K562 (cell line): ENCODE measurements around the gene CTF1. TPM values are rescaled to one million over a fixed set of nuclear protein-coding genes. Genes with fewer than 3 reads are reported as not detected.

Source experiments
- EWSR1 ChIP-seq: fragments of 450-650 bp; IDR thresholded peaks from 2 replicates; pipeline ENCODE4 v1.6.1; 2018; ENCODE audit warnings: borderline replicate concordance, mild to moderate bottlenecking, low read depth, moderate library complexity; ENCODE audit not compliant: partially characterized antibody
- FOSL1 ChIP-seq: fragments of 200-800 bp; sonication (Bioruptor generic); conservative IDR thresholded peaks from 2 replicates; pipeline ENCODE4 v1.6.1; 2016; ENCODE audit warnings: missing genetic modification characterization, missing compliant biosample characterization
- MTA3 ChIP-seq: fragments of 450-650 bp; formaldehyde crosslinking; IDR thresholded peaks from 2 replicates; pipeline ENCODE4 v1.6.1; 2017; ENCODE audit warnings: mild to moderate bottlenecking, borderline replicate concordance
- MYBL2 ChIP-seq, 2 experiments: fragments of 450-650 bp in 1 of 2; sonication (generic) in 1 of 2; formaldehyde crosslinking in 1 of 2; IDR thresholded peaks; 2 replicates each; pipeline versions ENCODE4 v1.6.1 to v1.8.1; 2017 to 2022; ENCODE audit warnings: borderline replicate concordance in 1 of 2, inconsistent platforms in 1 of 2, low read depth in 1 of 2, mild to moderate bottlenecking in 1 of 2, missing genetic modification reagents in 1 of 2, moderate library complexity in 1 of 2
- ZFPM2 ChIP-seq: fragments of 250-450 bp; sonication (Bioruptor Pico); IDR thresholded peaks from 2 replicates; pipeline ENCODE4 v1.5.1; 2022; ENCODE audit warnings: mild to moderate bottlenecking
- polyA plus RNA-seq, 8 experiments: library from polyadenylated mRNA; depleted of rRNA in 4 of 8; stranded (reverse) in 5 of 8; unstranded in 3 of 8; fragments of >200 nt; fragmentation: Nextera tagmentation in 2 of 8; fragmentation: Illumina TruSeq in 1 of 8; extraction: Ambion mirVana in 2 of 8; extraction: Trizol in 1 of 8; gene quantifications; 2 replicates each; pipeline versions ENCODE4 v1.2.1 to v1.2.3, GENCODE V29; 2011 to 2014; ENCODE audit warnings: inconsistent platforms in 1 of 8, missing spikeins in 1 of 8
- total RNA-seq, 7 experiments: library from RNA; depleted of rRNA in 6 of 7; stranded (reverse); fragments of >200 nt in 6 of 7; fragmentation: Illumina TruSeq in 2 of 7; extraction: Trizol in 2 of 7; gene quantifications; 2 replicates each; pipeline versions ENCODE4 v1.2.1 to v1.2.3, GENCODE V29; 2011 to 2021; ENCODE audit warnings: low replicate concordance in 1 of 7
- TF ChIP-seq, protein P1 (sequence below): fragments of 200-600 bp; sonication (generic); IDR thresholded peaks from one replicate; pipeline ENCODE4 v1.6.1; 2012; ENCODE audit warnings: mild to moderate bottlenecking, low read depth, low read length, inconsistent platforms
- TF ChIP-seq, protein P2 (sequence below): sonication (generic); formaldehyde crosslinking; IDR thresholded peaks from 2 replicates; pipeline ENCODE4 v1.8.0; 2022; ENCODE audit warnings: mild to moderate bottlenecking, missing genetic modification reagents

CTF1 gene
- total and polyA plus RNA-seq, 9 of the 15 experiments (the other 6 are each of a cell fraction or from before 2014, with no cell fraction given) = 0.24 to 2.5 (median 0.44) TPM

DNA sequence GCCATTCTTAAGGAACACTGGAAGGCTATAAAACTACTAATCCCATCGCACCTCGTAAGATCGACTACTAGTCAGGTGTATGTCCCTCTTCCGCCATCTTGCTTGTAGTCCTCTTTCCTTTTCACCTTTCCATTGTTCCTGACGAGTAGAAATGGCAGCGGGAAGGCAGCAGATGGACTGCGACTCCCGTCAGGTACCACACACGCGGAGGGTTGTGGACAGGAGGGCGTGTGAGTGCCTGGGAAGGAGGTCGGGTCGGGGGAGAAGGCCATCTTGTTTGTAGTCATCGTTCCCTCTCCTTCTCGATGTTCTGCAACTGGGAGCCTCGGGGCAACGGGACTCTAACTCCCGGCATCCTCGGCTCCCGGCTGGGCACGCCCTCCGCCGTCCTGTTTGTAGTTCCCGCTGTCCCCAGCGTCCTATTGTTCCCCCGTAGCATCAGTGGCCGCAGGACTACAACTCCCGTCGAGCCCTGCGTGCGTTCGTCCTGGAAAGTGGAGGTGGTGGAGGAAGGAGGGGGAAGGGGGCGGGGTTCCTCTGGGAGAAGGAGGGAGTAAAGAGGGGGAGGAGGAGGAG, 26.6 kb downstream of the CTF1 start (continued):
- TF ChIP-seq, protein P1, sequence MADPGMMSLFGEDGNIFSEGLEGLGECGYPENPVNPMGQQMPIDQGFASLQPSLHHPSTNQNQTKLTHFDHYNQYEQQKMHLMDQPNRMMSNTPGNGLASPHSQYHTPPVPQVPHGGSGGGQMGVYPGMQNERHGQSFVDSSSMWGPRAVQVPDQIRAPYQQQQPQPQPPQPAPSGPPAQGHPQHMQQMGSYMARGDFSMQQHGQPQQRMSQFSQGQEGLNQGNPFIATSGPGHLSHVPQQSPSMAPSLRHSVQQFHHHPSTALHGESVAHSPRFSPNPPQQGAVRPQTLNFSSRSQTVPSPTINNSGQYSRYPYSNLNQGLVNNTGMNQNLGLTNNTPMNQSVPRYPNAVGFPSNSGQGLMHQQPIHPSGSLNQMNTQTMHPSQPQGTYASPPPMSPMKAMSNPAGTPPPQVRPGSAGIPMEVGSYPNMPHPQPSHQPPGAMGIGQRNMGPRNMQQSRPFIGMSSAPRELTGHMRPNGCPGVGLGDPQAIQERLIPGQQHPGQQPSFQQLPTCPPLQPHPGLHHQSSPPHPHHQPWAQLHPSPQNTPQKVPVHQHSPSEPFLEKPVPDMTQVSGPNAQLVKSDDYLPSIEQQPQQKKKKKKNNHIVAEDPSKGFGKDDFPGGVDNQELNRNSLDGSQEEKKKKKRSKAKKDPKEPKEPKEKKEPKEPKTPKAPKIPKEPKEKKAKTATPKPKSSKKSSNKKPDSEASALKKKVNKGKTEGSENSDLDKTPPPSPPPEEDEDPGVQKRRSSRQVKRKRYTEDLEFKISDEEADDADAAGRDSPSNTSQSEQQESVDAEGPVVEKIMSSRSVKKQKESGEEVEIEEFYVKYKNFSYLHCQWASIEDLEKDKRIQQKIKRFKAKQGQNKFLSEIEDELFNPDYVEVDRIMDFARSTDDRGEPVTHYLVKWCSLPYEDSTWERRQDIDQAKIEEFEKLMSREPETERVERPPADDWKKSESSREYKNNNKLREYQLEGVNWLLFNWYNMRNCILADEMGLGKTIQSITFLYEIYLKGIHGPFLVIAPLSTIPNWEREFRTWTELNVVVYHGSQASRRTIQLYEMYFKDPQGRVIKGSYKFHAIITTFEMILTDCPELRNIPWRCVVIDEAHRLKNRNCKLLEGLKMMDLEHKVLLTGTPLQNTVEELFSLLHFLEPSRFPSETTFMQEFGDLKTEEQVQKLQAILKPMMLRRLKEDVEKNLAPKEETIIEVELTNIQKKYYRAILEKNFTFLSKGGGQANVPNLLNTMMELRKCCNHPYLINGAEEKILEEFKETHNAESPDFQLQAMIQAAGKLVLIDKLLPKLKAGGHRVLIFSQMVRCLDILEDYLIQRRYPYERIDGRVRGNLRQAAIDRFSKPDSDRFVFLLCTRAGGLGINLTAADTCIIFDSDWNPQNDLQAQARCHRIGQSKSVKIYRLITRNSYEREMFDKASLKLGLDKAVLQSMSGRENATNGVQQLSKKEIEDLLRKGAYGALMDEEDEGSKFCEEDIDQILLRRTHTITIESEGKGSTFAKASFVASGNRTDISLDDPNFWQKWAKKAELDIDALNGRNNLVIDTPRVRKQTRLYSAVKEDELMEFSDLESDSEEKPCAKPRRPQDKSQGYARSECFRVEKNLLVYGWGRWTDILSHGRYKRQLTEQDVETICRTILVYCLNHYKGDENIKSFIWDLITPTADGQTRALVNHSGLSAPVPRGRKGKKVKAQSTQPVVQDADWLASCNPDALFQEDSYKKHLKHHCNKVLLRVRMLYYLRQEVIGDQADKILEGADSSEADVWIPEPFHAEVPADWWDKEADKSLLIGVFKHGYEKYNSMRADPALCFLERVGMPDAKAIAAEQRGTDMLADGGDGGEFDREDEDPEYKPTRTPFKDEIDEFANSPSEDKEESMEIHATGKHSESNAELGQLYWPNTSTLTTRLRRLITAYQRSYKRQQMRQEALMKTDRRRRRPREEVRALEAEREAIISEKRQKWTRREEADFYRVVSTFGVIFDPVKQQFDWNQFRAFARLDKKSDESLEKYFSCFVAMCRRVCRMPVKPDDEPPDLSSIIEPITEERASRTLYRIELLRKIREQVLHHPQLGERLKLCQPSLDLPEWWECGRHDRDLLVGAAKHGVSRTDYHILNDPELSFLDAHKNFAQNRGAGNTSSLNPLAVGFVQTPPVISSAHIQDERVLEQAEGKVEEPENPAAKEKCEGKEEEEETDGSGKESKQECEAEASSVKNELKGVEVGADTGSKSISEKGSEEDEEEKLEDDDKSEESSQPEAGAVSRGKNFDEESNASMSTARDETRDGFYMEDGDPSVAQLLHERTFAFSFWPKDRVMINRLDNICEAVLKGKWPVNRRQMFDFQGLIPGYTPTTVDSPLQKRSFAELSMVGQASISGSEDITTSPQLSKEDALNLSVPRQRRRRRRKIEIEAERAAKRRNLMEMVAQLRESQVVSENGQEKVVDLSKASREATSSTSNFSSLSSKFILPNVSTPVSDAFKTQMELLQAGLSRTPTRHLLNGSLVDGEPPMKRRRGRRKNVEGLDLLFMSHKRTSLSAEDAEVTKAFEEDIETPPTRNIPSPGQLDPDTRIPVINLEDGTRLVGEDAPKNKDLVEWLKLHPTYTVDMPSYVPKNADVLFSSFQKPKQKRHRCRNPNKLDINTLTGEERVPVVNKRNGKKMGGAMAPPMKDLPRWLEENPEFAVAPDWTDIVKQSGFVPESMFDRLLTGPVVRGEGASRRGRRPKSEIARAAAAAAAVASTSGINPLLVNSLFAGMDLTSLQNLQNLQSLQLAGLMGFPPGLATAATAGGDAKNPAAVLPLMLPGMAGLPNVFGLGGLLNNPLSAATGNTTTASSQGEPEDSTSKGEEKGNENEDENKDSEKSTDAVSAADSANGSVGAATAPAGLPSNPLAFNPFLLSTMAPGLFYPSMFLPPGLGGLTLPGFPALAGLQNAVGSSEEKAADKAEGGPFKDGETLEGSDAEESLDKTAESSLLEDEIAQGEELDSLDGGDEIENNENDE = no peak
- TF ChIP-seq FOSL1 (peak; percentile 48), ZFPM2 (CRISPR knock-in tag) (no peak), MTA3 (peak; percentile 49; the same call in 1 of the 2 replicates), EWSR1 (no peak), MYBL2 (IDR thresholded peaks at IDR 0.05; ENCODE audit: low read depth) (no peak), MYBL2 (CRISPR knock-in tag; IDR thresholded peaks at IDR 0.05; ENCODE audit: borderline replicate concordance) (no peak)
- TF ChIP-seq, protein P2, sequence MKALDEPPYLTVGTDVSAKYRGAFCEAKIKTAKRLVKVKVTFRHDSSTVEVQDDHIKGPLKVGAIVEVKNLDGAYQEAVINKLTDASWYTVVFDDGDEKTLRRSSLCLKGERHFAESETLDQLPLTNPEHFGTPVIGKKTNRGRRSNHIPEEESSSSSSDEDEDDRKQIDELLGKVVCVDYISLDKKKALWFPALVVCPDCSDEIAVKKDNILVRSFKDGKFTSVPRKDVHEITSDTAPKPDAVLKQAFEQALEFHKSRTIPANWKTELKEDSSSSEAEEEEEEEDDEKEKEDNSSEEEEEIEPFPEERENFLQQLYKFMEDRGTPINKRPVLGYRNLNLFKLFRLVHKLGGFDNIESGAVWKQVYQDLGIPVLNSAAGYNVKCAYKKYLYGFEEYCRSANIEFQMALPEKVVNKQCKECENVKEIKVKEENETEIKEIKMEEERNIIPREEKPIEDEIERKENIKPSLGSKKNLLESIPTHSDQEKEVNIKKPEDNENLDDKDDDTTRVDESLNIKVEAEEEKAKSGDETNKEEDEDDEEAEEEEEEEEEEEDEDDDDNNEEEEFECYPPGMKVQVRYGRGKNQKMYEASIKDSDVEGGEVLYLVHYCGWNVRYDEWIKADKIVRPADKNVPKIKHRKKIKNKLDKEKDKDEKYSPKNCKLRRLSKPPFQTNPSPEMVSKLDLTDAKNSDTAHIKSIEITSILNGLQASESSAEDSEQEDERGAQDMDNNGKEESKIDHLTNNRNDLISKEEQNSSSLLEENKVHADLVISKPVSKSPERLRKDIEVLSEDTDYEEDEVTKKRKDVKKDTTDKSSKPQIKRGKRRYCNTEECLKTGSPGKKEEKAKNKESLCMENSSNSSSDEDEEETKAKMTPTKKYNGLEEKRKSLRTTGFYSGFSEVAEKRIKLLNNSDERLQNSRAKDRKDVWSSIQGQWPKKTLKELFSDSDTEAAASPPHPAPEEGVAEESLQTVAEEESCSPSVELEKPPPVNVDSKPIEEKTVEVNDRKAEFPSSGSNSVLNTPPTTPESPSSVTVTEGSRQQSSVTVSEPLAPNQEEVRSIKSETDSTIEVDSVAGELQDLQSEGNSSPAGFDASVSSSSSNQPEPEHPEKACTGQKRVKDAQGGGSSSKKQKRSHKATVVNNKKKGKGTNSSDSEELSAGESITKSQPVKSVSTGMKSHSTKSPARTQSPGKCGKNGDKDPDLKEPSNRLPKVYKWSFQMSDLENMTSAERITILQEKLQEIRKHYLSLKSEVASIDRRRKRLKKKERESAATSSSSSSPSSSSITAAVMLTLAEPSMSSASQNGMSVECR = peak; percentile 53; the same call in 1 of the 2 replicates
